GM19099 (cell line): ENCODE measurements around the gene HSPA5.

Source experiments
- POLR2A ChIP-seq: IDR thresholded peaks from 3 replicates; pipeline ENCODE4 v1.6.1; 2011; ENCODE audit warnings: low read depth; ENCODE audit not compliant: insufficient read length; ENCODE audit errors: extremely low read depth

HSPA5 gene

DNA sequence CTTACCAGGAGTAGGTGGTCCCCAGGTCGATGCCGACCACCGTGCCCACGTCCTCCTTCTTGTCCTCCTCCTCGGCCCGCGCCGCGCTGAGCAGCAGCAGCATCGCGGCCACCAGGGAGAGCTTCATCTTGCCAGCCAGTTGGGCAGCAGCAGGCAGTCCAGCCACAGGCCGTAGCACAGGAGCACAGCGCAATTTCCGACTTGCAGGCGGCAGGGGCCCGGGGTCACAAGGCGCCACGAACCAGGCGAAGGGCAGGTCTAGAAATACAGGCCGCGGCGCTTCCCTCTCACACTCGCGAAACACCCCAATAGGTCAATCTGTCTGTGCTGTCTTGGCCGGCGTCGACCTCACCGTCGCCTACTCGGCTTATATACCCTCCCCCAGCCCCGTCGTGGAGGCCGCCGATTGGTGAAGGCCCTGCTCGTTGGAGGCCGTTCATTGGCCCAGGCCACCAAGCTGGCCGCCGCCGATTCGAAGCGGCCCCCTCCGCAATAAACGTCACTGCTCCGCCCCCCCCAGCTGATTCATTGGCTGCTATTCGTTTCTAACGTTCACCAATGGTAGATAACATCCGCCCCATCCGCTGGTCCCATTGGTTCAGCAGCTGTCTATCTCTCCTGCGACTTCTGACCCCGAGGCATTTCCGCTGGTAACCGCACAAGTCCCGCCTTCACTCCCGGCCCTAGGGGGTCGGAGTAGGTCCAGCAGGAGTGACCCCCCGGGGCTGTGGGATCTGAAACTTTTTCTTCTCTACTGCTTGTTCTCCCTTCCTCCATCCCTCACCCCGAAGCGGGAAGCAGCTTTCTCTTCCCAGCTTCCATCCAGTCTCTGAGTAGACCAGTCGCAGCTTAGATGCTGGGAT is at the start of gene HSPA5:
Gene HSPA5, minus strand, starts transcription at position 344 of the 863 bp plus-strand sequence. Its CDS starts 217 bp downstream, at position 127.
- peak; percentile 99 for TF ChIP-seq POLR2A

DNA sequence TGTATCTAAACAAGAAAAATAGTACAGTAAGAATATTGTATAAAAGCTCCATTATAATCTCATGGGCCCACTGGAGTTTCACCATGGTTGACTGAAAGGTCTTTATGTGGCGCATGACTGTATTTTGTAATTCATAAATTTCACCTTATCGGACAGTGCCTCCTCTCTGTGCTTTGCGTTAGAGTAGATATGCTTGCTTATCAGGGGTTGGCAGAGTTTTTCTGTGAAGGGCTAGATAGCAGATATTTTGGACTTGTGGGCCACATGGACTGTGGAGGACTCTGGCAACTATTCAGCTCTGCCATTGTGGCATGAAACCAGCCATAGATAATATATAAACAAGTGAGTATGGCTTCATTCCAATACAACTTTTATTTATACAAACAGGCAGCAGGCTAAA is 43.7 kb upstream of the HSPA5 start:
- TF ChIP-seq POLR2A: no peak

DNA sequence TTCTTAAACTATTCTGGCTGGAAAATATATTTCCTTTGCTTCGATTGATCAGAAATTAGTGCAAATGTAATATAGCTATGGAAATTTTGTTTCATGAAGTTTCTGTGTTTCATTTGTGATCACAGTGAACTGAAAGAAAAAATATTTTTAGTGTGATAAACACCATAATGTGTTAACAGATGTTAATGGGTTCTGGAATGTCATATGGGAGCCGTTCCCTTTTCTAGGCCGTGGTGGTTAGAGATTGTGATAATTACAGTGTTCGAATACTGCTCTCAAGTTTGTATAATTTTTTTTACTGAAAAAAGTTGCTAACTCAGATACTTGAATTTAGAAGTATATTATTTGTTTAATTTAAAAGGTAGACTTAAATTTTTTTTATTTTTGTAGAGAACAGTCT is 39.8 kb upstream of the HSPA5 start:
- TF ChIP-seq POLR2A: no peak

DNA sequence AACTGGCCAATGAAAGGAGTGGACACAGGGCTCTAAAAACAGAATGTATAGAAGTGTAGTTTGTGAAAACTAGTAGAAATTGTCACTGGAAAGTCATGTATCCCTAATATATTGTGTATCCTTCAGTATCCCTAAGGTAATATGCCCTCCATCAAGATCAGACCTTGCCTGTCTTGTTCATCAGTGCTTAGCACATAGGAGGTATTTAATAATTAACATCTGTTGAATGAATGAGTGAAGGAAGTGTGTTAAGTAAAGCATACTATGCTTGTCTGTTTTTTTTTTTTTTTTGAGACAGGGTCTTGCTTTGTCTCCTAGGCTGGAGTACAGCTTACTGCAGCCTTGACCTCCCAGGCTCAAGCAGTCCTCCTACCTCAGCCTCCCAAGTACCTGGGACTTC is 36.3 kb upstream of the HSPA5 start:
- no peak for TF ChIP-seq POLR2A

DNA sequence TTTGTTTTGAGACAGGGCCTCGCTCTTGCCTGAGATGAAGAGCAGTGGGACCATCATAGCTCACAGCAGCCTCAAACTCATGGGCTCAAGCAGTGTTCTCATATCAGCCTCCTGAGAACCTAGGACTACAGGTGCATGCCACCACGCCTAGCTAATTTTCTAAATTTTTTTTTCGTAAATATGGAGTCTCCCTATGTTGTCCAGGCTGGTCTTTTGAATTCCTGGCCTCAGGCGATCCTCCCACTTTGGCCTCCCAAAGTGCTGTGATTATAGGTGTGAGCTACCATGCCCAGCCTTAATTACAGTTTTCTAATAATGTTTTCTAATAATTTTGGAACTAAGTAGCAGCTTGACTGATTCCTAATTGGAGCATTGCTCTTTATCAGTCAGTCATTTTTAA is 35.6 kb upstream of the HSPA5 start:
- no peak for TF ChIP-seq POLR2A

DNA sequence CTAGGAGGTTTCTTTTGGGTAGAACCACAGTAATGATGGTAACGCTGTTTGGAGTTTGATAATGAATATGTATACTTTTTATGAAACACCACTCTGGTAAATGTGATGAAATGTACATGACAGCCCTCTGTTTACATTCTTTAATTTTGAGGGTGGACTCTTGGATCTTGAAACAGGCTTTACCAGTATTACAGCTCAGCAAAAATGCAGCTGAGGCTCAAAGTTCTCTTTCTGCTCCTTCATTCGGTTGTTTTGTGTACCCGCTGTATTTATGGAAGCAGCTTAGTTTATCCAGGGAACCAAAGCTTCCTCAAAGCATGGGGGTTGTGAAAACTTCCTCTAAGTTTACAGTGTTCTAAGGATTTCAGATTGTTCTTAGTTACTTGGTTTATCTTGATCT is 31.6 kb upstream of the HSPA5 start:
- no peak for TF ChIP-seq POLR2A

DNA sequence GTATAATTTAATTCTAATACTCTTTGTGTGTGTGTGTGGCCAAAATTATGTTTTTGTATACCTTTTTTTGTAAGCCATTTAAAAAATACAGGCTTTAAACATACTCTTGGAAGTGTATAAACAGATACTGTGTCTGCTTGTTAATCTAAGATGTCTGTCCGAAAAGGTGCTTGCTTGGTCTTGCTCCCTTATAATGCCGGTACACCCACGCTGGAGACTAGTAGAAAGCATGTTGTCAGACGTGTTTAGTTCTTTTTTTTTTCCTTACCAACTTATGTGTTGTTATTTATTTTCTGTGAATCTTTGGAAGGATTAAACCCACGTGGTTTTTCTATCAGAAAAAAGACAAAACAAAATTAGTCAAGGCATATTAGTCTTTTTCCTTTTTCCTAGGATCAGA is 29.9 kb upstream of the HSPA5 start:
- TF ChIP-seq POLR2A: no peak

DNA sequence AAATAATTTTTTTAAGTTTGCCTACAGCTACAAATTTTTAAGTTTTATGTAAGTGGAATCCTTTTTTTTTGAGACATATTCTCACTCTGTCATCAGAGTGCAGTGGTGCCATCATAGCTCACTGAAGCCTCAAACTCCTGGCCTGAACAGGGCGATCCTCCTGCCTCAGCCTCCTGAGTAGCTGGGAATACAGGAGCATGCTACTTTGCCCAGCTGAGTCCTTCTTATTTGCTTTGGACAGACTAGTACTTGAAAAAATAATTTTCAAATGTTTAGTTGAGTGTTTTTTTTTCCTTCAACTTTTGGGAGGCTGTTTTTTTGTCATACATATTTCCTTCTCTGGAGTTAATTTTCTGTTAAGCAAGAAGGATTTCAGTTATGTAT is 27.9 kb upstream of the HSPA5 start:
- TF ChIP-seq POLR2A: no peak

DNA sequence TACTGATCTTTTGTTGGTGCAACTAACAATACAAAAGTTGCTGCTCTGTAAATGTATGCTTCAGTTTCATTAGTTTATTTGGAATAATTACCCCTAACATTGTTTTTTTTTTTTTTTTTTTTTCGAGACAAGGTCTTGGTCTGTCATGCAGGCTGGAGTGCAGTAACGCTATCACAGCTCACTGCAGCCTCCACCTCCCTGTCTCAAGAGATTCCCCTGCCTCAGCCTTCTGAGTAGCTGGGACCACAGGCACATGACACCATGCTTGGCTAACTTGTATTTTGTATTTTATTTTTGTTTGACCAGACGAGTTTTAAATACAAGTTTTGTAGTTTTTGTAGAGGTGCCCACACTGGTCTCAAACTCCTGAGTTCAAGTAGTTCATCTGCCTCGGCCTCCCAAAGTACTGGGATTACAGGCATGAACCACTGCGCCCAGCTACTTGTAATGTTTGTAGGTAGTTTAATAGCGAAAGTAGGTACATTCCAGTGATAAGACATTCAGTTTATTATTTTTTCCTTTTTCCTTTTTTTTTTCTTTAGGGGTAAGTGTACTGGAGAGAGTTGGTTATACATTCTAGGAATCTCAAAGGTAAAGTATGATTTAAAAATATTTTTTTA is 27.4 kb upstream of the HSPA5 start:
- no peak for TF ChIP-seq POLR2A

DNA sequence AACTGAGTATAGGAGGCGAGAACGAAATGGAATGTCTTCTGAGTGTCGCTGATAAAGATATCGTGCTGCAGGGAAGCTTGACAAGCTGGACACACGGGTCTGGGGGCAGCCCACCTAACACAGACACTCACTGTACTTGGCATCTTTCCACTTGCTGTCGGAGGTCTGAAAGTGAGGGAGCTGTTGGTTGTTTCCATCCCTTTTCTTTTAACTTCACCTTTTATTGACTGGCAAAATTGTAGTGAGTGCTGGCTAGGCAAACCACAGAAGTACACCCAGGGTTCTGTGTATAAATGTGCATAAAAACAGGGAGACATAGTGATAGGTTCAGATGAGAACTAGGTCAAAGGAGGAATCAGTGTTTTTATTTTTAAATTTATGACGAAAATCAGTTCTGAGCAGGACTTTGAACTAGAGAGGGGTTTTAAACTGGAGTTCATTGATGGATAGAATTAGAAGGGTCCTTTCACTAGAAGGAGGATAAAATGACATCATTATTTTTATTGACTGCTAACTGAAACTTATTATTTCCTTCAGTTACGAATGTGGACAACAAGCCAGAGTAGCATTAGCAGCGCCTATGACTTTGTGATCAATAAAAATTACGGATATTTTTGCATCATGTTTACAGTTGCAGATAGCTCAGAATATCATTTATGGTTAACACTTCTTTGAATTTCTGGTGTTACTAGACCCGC is 21.3 kb upstream of the HSPA5 start:
- TF ChIP-seq POLR2A: no peak

DNA sequence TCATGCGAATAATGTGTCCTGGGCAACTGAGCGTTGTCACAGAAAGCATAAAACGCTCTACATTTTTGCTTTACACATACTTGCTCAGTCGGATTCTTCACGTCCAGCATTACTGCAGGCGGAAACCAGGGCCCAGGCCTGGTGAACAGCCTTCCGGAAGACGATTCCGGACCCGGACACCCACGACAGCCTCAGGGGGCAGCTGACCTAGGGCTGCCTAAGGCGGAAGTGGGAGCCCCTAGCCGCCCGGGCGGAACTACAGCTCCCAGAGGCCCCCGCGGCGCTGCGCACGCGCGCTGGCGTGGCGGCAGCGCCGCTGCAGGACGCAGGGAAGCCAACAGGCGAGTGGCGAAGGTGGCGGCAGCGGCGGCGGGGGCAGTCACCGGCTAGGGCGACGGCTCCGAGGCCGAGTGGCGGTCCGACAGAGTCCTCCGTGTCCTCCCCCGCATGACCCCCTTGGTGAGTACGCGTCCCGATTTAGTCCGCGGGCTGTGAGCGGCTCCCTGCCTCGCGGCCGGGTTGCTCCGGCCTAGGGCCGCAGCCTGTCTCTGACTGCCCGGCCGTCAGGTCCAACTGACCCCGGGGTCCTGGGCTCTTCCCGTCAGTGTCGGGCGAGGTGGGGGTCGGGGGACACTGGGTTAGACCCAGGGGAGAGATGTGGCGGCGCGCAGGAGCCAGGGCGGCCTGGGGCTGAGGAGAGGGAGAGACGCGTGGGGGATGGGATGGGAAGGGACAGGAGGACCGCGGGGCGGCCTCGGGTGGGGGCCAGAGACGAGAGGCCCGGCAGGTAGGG is 20.6 kb upstream of the HSPA5 start, which contains the start of gene GAPVD1:
Gene GAPVD1, plus strand, starts transcription at position 326 of the 793 bp plus-strand sequence. CDS start 37,096 bp downstream, outside the sequence.
- peak; percentile 85 for TF ChIP-seq POLR2A

DNA sequence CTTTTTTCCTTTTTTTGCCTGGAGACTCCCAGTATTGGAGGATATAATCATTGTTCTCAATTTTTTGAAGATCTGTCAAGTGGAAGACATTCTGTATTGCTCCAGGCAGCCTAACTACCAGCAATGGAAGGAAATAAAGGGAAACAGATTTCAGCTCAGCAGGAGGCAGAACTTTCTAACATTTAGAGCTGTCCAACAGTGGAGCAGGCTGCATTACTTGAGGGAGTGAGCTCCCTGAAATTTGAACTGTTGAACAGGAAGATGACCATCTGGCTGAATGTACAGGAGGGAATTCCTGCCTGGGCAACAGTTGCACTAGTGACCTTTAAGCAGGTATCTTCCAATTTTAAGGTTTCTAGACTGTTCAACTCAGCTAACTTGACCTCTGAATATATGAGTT is 19.4 kb upstream of the HSPA5 start:
- no peak for TF ChIP-seq POLR2A

DNA sequence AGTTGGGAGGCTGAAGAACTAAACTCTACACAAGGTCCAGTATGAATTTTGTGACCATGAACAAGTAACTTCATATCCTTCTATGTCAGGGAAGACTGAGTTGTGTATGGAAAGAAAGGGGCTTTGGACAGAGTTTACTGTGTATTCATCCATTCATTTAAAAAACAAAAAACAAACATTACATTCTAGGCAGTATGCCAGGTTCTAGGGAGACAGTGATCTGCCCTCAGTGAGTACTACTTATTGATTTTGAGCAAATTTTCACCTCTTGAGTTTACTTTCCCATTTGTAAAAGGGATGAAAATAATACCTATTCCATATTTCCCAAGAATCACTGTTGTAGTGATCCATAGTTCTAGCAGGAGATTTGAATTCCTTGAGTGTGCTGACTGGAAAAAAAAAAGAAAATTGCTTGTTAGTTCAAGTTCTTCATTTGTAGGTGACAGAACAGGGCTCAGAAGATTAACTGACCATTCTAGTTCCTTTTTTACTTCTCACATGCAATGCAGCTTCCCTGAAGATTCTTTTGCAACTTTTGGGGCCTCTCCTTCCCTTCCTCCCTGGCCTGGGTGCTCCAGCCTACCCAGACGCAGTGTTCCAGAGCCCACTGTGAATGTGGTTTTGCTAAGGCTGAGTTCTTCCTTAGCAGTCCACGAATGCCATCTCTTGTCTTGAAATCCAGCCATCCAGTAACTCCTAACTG is 17.8 kb upstream of the HSPA5 start:
- no peak for TF ChIP-seq POLR2A

DNA sequence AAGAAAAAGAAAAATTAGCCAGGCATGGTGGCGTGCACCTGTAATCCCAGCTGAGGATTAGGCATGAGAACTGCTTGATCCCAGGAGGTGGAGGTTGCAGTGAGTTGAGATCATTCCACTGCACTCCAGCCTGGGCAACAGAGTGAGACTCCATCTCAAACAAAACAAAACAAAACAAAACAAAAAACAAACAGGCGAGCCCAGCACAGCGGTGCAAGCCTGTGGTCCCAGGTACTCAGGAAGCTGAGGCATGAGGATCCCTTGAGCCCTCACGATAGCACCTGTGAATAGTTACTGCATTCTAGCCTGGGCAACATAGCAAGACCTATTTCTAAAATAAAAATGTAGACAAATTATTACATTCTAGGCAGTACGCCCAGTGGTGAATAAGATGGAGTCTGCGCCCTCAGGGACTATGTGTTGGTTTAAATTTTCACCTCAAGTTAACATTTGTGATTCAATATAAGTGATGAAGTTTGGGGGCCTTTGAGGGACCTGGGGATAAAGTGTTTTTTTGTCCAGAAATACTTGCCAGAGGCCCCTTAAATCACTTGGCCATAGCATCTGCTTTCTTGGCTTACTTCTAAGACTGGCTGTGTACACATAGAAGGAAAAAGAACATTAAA is 17.1 kb upstream of the HSPA5 start:
- no peak for TF ChIP-seq POLR2A

DNA sequence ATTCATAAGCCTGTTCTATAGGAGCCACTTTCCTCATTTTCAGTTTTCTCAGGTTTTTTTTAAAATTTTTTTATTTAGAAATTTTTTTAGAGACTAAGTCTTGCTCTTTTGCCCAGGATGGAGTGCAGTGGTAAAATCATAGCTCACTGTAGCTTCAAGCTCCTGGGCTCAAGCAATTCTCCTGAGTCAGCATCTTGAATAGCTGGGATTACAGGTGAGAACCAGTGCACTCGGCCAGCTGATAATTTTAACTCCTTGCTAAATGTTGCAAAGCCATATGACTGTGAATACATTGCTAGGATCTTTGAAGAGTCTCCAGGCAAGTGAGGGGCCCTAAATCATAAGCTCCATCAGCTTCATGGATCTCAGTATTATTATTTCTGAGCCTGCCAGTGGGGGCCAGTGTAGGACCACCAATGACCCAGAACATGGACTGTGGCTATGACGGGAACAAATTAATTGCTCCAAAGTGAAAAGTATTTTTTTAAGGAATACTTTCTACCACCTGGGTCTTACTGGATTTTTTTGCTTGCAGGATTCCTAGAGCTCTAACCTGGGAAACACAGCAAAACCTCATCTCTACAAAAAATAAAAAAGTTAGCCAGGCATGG is 14.7 kb upstream of the HSPA5 start:
- TF ChIP-seq POLR2A: no peak
